BLaER1 (cell line): ENCODE measurements around the gene TNRC6B.
A peak's percentile ranks its signal among the peaks of the same experiment; 100 is the strongest.
"Not testable (repeated sequence)": the region's sequence is repeated elsewhere in the genome, so short reads cannot be mapped to it uniquely, and the experiment has no call there.

Experiments used
- H3K27ac ChIP-seq: shearing (Covaris generic); formaldehyde crosslinking; 2 replicates; pipeline ENCODE4 v1.8.1; 2022
- H3K27me3 ChIP-seq: shearing (Covaris generic); formaldehyde crosslinking; 2 replicates; pipeline ENCODE4 v1.8.1; 2022
- H3K36me3 ChIP-seq: shearing (Covaris generic); formaldehyde crosslinking; 2 replicates; pipeline ENCODE4 v1.8.1; 2022
- H3K4me1 ChIP-seq: shearing (Covaris generic); formaldehyde crosslinking; 2 replicates; pipeline ENCODE4 v1.8.1; 2022
- H3K4me2 ChIP-seq: shearing (Covaris generic); formaldehyde crosslinking; 2 replicates; pipeline ENCODE4 v1.8.1; 2022
- H3K4me3 ChIP-seq: shearing (Covaris generic); formaldehyde crosslinking; 2 replicates; pipeline ENCODE4 v1.8.1; 2022
- H3K9ac ChIP-seq: shearing (Covaris generic); formaldehyde crosslinking; 2 replicates; pipeline ENCODE4 v1.8.1; 2022
- H3K9me3 ChIP-seq: shearing (Covaris generic); formaldehyde crosslinking; 2 replicates; pipeline ENCODE4 v1.8.1; 2022
- H4K20me1 ChIP-seq: shearing (Covaris generic); formaldehyde crosslinking; 2 replicates; pipeline ENCODE4 v1.8.1; 2022
- Cebpa-rat ChIP-seq: shearing (Covaris generic); IDR thresholded peaks from 2 replicates; pipeline ENCODE4 v1.8.1; 2022

The TNRC6B gene

DNA sequence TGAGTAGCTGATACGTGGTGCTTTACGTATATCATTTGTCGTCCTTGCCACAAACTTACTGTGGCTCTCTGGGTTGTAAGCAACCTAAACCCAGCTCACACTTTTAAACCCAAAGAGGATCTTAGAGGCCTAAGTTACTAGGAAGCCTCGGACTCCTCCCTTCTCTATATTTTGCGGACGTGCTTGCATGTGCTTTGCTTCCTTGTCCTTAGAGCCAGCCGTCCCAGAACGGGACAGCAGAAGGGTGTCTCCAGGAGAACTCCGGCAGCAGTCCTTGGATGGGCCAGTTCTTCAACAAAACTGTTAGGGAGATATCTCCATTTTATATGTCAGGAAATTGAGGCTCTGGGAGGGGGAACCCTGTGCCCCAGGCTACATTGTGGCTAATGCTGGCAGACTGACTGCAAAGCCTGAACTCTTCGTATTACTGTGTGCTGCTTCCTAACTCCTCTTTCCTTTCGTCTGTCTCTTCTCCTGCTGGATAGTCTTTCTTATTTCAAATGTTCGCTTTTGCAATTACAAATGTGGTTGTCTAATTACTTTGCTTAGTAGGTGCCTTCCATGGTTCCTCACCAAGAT lies 33.8 kb downstream of the TNRC6B start:
- Histone ChIP-seq H3K9ac (peak overlapping the region; percentile 17; the same call in 1 of the 2 replicates), H3K27me3 (no peaks in the 10 kb centered on the region), H4K20me1 (peaks cover 76% of the 10 kb centered on the region), H3K27ac (peak overlapping the region; percentile 72), H3K4me3 (no peak overlapping the region), H3K4me1 (peaks cover 89% of the 10 kb centered on the region), H3K4me2 (peak overlapping the region; percentile 79), H3K36me3 (peaks cover 17% of the 10 kb centered on the region), H3K9me3 (no peaks in the 10 kb centered on the region)
- TF ChIP-seq Cebpa-rat = no peak

DNA sequence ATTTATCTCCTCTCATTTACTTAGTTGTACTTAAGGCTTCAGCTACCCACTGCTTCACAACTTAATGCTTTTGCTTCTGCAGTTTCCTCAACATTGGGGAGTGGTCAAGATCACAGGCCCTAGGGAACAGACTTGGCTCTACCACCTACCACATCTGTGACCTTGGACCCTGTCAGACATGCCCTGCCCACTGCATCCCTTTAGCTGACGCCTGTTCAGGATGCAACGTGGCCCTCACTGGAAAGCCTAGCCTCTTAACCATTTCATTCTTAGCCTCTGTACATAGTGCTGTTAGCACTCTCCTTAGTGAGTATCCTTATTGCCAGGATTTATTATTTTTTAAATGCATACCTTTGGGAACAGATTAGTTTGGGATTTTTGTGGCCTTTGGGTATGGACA lies 34.4 kb downstream of the TNRC6B start:
- Histone ChIP-seq H3K4me1 (peaks cover 89% of the 10 kb centered on the region), H3K27me3 (no peaks in the 10 kb centered on the region), H3K9me3 (no peaks in the 10 kb centered on the region), H3K27ac (peak overlapping the region; percentile 72), H3K4me3 (no peak overlapping the region), H4K20me1 (peaks cover 79% of the 10 kb centered on the region), H3K9ac (peak overlapping the region; percentile 17; the same call in 1 of the 2 replicates), H3K36me3 (peaks cover 16% of the 10 kb centered on the region; the same call in 1 of the 2 replicates), H3K4me2 (peak overlapping the region; percentile 79)
- no peak for TF ChIP-seq Cebpa-rat

DNA sequence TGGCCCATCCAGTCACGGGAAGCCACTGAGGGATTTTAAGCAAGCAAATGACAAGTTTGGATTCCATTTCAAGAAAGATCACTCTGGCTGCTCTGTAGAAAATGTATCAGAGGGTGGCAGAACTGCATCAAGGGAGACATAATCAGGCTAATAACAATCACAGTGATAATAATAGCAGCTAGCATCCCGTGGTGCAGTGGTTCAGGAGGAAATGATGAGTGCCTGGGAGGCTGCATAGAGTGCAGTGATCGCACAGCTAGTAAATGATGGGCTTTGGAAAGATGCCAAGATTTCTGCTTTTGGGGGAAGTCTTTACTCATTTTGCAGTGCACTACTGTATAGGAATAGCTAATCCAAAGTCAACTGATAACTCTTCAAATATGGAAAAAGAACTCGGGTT lies 35.8 kb downstream of the TNRC6B start:
- H3K4me2 ChIP-seq = peak overlapping the region; percentile 79
- no peaks in the 10 kb centered on the region for H3K27me3 ChIP-seq
- peaks cover 81% of the 10 kb centered on the region for H3K4me1 ChIP-seq
- H3K9ac ChIP-seq = peak overlapping the region; percentile 34; the same call in 1 of the 2 replicates
- no peak for TF ChIP-seq Cebpa-rat
- peaks cover 83% of the 10 kb centered on the region for H4K20me1 ChIP-seq
- peaks cover 26% of the 10 kb centered on the region for H3K36me3 ChIP-seq
- peak overlapping the region; percentile 72; the same call in 1 of the 2 replicates for H3K27ac ChIP-seq
- no peaks in the 10 kb centered on the region for H3K9me3 ChIP-seq
- no peak overlapping the region for H3K4me3 ChIP-seq

DNA sequence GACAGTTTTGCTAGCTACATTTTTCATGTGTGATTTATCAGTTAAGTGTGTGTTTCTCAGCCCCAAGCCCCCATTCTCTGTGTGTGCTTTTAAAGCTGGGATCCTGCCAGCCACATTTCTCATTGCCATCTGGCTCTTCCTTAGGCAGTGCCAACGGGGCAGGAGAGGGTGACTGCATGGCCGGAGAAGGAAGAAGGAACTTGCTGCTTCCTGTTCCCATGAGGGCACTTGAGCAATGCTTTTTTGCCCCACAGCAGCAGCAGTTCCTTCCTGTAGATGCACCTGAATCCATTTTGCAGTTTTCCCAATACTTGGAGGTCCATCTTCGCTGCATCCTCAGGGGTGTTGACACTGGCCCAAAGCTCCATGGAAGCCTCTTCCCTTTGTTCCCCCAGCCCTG lies 37.5 kb downstream of the TNRC6B start:
- Histone ChIP-seq H3K4me2 (peak overlapping the region; percentile 74), H3K27me3 (no peaks in the 10 kb centered on the region), H3K9ac (0 out of 2 replicates have a peak overlapping the region, but pooled peaks have one; percentile 51), H3K4me1 (peaks cover 63% of the 10 kb centered on the region), H3K27ac (peak overlapping the region; percentile 63; the same call in 1 of the 2 replicates), H3K4me3 (no peak overlapping the region), H3K36me3 (peaks cover 44% of the 10 kb centered on the region), H4K20me1 (peaks cover 83% of the 10 kb centered on the region), H3K9me3 (no peaks in the 10 kb centered on the region)
- TF ChIP-seq Cebpa-rat = no peak

DNA sequence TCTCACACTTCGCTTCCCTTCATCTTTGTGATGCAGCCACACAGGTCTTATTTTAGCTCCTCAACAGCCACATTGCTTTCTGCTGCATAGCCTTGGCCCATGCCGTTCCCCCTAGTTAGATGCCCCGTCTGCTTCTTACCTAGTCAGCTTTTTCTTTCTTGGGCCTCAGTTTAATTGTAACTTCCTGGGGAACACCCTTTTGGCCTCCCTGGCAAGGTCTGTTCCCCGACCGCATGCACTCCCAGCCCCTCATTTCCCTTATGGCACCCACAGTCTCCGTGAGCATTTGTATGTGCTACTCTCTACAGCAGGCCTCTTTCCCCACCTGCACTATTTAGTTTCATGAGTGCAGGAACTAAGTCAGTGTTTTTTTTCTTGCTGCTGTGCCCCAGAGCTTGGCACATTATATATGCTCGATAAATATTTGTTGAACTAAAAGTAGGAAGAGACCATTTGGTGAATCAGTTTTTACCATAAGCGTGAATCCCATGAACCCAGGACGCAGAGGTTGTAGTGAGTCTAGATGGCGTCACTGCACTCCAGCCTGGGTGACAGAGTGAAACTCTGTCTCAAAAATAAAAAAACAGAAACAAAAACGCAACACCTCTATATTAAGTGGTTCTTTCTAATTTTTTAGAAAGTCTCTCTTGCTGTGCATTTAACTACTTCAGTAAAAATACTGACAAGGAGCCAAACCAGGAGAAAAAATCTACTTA lies 38.5 kb downstream of the TNRC6B start:
- peaks cover 54% of the 10 kb centered on the region for H3K4me1 ChIP-seq
- H3K9ac ChIP-seq = peak overlapping the region; percentile 22; the same call in 1 of the 2 replicates
- peaks cover 84% of the 10 kb centered on the region for H4K20me1 ChIP-seq
- peak overlapping the region; percentile 63 for H3K27ac ChIP-seq
- no peak overlapping the region for H3K4me3 ChIP-seq
- no peaks in the 10 kb centered on the region for H3K9me3 ChIP-seq
- H3K27me3 ChIP-seq = no peaks in the 10 kb centered on the region
- peak overlapping the region; percentile 74 for H3K4me2 ChIP-seq
- no peak for TF ChIP-seq Cebpa-rat
- H3K36me3 ChIP-seq = peaks cover 52% of the 10 kb centered on the region

DNA sequence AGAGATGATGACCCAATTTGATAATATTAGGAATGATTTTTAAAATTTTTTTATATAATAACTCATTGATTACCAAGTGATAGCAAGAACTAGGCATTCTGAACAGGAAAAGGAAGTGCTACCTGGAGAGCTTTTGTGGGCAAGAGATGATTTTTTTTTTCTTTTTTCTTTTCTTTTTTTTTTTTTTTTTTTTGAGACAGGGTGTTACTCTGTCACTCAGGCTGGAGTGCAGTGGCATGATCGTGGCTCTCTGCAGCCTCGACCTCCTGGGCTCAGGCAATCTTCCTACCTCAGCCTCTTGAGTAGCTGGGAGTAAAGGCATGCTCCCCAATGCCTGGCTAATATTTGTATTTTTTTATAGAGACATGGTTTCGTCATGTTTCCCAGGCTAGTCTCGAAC lies 40.4 kb downstream of the TNRC6B start:
- TF ChIP-seq Cebpa-rat = no peak
- Histone ChIP-seq H3K9ac (no peak overlapping the region), H3K4me1 (peaks cover 34% of the 10 kb centered on the region), H3K36me3 (peaks cover 57% of the 10 kb centered on the region), H3K27ac (no peak overlapping the region), H3K4me3 (no peak overlapping the region), H3K4me2 (no peak overlapping the region), H3K9me3 (no peaks in the 10 kb centered on the region), H3K27me3 (no peaks in the 10 kb centered on the region), H4K20me1 (peaks cover 90% of the 10 kb centered on the region)

DNA sequence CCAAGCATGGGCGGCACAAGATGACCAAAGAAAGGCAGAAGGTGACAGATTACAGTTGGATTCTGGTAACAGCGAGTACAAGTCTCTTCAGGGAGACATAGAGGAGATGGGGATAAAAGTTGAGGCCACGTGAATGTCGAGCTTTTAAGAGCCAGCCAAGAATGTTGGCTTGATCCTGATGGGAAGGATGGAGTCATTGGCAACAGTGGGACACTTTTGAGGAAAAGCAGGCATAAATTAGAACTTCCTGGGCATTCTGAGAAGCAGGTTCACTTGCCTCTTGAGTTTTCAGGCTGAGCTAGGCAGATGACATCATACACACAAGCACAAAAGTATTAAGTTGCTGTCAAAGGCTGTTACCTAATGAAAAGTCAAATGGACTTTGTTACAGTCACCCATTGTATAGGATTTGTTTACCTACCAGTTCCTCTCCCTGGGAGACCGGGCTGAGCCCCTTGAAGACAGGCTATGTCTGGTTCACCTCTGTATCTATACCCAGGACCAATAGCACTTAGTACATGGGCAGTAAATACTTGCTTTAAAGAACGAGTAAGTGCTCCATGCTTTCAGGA lies 41.1 kb downstream of the TNRC6B start:
- no peak overlapping the region for H3K4me2 ChIP-seq
- H3K4me1 ChIP-seq = peaks cover 28% of the 10 kb centered on the region
- H3K9ac ChIP-seq = no peak overlapping the region
- H3K27me3 ChIP-seq = no peaks in the 10 kb centered on the region
- peaks cover 90% of the 10 kb centered on the region for H4K20me1 ChIP-seq
- no peak for TF ChIP-seq Cebpa-rat
- H3K9me3 ChIP-seq = no peaks in the 10 kb centered on the region
- H3K27ac ChIP-seq = no peak overlapping the region
- peaks cover 53% of the 10 kb centered on the region for H3K36me3 ChIP-seq
- no peak overlapping the region for H3K4me3 ChIP-seq

DNA sequence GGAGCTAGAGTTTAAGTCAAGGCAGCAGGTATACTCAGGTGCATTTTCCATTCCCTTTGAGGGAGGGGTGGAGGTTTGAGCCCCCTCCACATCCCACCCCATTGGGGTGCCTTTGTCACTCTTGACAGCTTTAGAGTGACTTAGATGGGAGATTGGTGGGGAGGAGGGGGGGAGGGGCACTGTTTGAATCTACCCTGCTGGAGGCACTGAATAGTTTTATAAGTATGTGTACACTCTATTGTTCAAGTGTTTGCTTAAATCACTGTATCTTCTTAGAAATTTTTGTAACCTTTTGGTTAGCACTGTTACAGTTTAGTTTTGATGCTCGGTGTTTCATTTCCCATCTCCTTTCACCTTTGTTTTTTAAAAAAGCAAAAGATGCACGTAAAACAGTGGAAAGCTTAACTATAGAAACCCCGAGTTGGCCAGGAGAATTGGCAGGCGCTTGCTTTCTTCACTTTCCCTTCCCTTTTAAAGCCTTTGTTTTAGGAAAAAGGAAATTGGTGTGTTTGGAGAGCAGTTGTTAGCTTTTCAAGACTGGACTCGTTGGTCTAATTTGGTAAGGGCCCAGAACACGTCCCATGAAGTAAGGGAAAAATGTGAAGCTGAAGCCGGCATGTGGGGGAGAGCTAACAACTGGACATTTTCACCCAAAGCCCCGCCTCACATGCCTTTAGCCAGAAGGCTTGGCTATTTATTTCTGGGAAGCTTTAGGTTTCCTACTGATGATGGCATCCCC lies 42.8 kb downstream of the TNRC6B start:
- no peak for TF ChIP-seq Cebpa-rat
- H3K27me3 ChIP-seq = no peaks in the 10 kb centered on the region
- H3K36me3 ChIP-seq = peaks cover 69% of the 10 kb centered on the region
- peaks cover 11% of the 10 kb centered on the region for H3K4me1 ChIP-seq
- H4K20me1 ChIP-seq = peaks cover 90% of the 10 kb centered on the region
- no peak overlapping the region for H3K27ac ChIP-seq
- H3K9me3 ChIP-seq = peaks cover 5% of the 10 kb centered on the region; the same call in 1 of the 2 replicates
- no peak overlapping the region for H3K4me3 ChIP-seq
- no peak overlapping the region for H3K9ac ChIP-seq
- no peak overlapping the region for H3K4me2 ChIP-seq

DNA sequence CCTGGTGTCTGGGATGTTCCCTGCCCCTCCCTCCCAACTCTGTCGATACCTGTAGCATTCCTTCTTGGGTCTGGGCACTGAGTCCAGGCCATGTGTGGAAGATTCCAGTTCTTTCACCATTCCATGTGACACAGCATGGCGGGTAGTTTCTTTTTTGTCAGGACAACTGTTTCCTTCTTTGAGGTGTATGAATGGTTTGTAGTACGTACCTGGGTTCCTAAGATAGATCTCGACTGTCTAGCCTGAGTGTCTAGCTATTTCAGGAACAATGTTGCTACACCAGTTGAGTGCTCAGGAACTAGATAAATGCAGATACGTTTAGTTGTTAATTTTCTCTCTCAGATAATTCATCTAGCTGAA lies 43.3 kb downstream of the TNRC6B start:
- H3K27me3 ChIP-seq = no peaks in the 10 kb centered on the region
- H3K27ac ChIP-seq = no peak overlapping the region
- H4K20me1 ChIP-seq = peaks cover 93% of the 10 kb centered on the region
- no peak overlapping the region for H3K4me2 ChIP-seq
- no peak overlapping the region for H3K4me3 ChIP-seq
- peaks cover 70% of the 10 kb centered on the region for H3K36me3 ChIP-seq
- H3K9me3 ChIP-seq = peaks cover 5% of the 10 kb centered on the region; the same call in 1 of the 2 replicates
- no peak overlapping the region for H3K9ac ChIP-seq
- peaks cover 5% of the 10 kb centered on the region for H3K4me1 ChIP-seq
- no peak for TF ChIP-seq Cebpa-rat

DNA sequence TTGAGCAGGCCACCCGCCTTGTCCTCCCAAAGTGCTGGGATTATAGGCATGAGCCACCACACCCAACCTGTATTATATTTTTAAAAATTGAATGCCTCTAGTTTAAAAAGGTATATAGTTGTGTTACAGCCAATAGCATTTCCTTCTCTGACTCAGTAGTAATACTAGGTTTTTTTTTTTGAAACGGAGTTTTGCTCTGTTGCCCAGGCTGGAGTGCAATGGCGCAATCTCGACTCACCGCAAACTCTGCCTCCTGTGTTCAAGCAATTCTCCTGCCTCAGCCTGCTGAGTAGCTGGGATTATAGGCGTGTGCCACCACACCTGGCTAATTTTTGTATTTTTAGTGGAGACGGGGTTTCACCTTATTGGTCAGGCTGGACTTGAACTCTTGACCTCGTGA lies 45.3 kb downstream of the TNRC6B start:
- not testable (repeated sequence) for H3K9me3 ChIP-seq, H3K4me2 ChIP-seq, H3K9ac ChIP-seq, H3K4me1 ChIP-seq, H3K27ac ChIP-seq, H3K27me3 ChIP-seq, H3K4me3 ChIP-seq
- Histone ChIP-seq H4K20me1 (peaks cover 99% of the 10 kb centered on the region), H3K36me3 (peaks cover 66% of the 10 kb centered on the region)
